ENCODE results near the gene KSR1. TPM values are rescaled to one million over a fixed set of nuclear protein-coding genes. Genes with fewer than 3 reads are reported as not detected.
"Not testable (repeated sequence)": the region's sequence is repeated elsewhere in the genome, so short reads cannot be mapped to it uniquely, and the experiment has no call there.

KSR1 gene
- total and polyA plus RNA-seq, 9 donors: 43.3 to 112 (median 71.6) TPM

GRCh38 chr17:27650836-27651235 lies 194.6 kb downstream of the KSR1 start:
- 78% methylated on average over 11 of the region's 11 CpGs for WGBS (ENCODE audit: insufficient coverage)

GRCh38 chr17:27651411-27652345 lies 195.4 kb downstream of the KSR1 start:
- DNase-seq: peak; percentile 28

More at GRCh38 chr17:27650836-27651235, 194.6 kb downstream of the KSR1 start:
- Histone ChIP-seq H3K4me1 (ENCODE audit: control insufficient read depth, insufficient read depth, low read length) (no peaks in the 10 kb centered on the region), H3K27me3 (ENCODE audit: control insufficient read depth, insufficient read depth, low read length) (no peaks in the 10 kb centered on the region), H3K27ac (ENCODE audit: low read length) (no peak overlapping the region), H3K9me3 (replicated peaks; ENCODE audit: control insufficient read depth, low read depth, low read length) (no peaks in the 10 kb centered on the region), H3K4me3 (ENCODE audit: low read length) (no peak overlapping the region), H3K36me3 (ENCODE audit: control insufficient read depth, insufficient read depth, low read length) (no peaks in the 10 kb centered on the region)
- no peak for DNase-seq

GRCh38 chr17:27653449-27653971 lies 197.3 kb downstream of the KSR1 start:
- H3K36me3 ChIP-seq (ENCODE audit: control insufficient read depth, insufficient read depth, low read length); H3K9me3 ChIP-seq (replicated peaks; ENCODE audit: control insufficient read depth, low read depth, low read length); H3K27ac ChIP-seq (ENCODE audit: low read length); DNase-seq; H3K4me1 ChIP-seq (ENCODE audit: control insufficient read depth, insufficient read depth, low read length); H3K4me3 ChIP-seq (ENCODE audit: low read length); H3K27me3 ChIP-seq (ENCODE audit: control insufficient read depth, insufficient read depth, low read length): not testable (repeated sequence)
- WGBS (ENCODE audit: insufficient coverage): 72% methylated on average over 6 of the region's 9 CpGs

More at GRCh38 chr17:27651411-27652345, 195.4 kb downstream of the KSR1 start:
- Histone ChIP-seq H3K9me3 (replicated peaks; ENCODE audit: control insufficient read depth, low read depth, low read length) (no peaks in the 10 kb centered on the region), H3K27ac (ENCODE audit: low read length) (no peak overlapping the region), H3K4me3 (ENCODE audit: low read length) (no peak overlapping the region), H3K36me3 (ENCODE audit: control insufficient read depth, insufficient read depth, low read length) (no peaks in the 10 kb centered on the region), H3K27me3 (ENCODE audit: control insufficient read depth, insufficient read depth, low read length) (no peaks in the 10 kb centered on the region), H3K4me1 (ENCODE audit: control insufficient read depth, insufficient read depth, low read length) (no peaks in the 10 kb centered on the region)
- WGBS (ENCODE audit: insufficient coverage): 41% methylated on average over 9 of the region's 16 CpGs

- WGBS (ENCODE audit: insufficient coverage): 86% methylated on average over 15 of the region's 15 CpGs
- Histone ChIP-seq H3K36me3 (ENCODE audit: control insufficient read depth, insufficient read depth, low read length) (no peaks in the 10 kb centered on the region), H3K27me3 (ENCODE audit: control insufficient read depth, insufficient read depth, low read length) (no peaks in the 10 kb centered on the region), H3K4me1 (ENCODE audit: control insufficient read depth, insufficient read depth, low read length) (no peaks in the 10 kb centered on the region), H3K9me3 (replicated peaks; ENCODE audit: control insufficient read depth, low read depth, low read length) (no peaks in the 10 kb centered on the region), H3K27ac (ENCODE audit: low read length) (no peak overlapping the region), H3K4me3 (ENCODE audit: low read length) (no peak overlapping the region)
- no peak for DNase-seq
Observed at GRCh38 chr17:27654136-27654535, 197.9 kb downstream of the KSR1 start.

GRCh38 chr17:27654654-27655524 lies 198.6 kb downstream of the KSR1 start:
- Histone ChIP-seq H3K27me3 (ENCODE audit: control insufficient read depth, insufficient read depth, low read length) (no peaks in the 10 kb centered on the region), H3K36me3 (ENCODE audit: control insufficient read depth, insufficient read depth, low read length) (no peaks in the 10 kb centered on the region), H3K4me1 (ENCODE audit: control insufficient read depth, insufficient read depth, low read length) (no peaks in the 10 kb centered on the region), H3K27ac (ENCODE audit: low read length) (no peak overlapping the region), H3K9me3 (replicated peaks; ENCODE audit: control insufficient read depth, low read depth, low read length) (no peaks in the 10 kb centered on the region), H3K4me3 (ENCODE audit: low read length) (no peak overlapping the region)
- 45% methylated on average over 32 of the region's 34 CpGs for WGBS (ENCODE audit: insufficient coverage)
- DNase-seq: peak; percentile 62

- not testable (repeated sequence) for H3K27me3 ChIP-seq (ENCODE audit: control insufficient read depth, insufficient read depth, low read length); H3K27ac ChIP-seq (ENCODE audit: low read length); DNase-seq; H3K36me3 ChIP-seq (ENCODE audit: control insufficient read depth, insufficient read depth, low read length); H3K4me3 ChIP-seq (ENCODE audit: low read length); H3K9me3 ChIP-seq (replicated peaks; ENCODE audit: control insufficient read depth, low read depth, low read length); H3K4me1 ChIP-seq (ENCODE audit: control insufficient read depth, insufficient read depth, low read length)
- 88% methylated on average over 10 of the region's 16 CpGs for WGBS (ENCODE audit: insufficient coverage)
Observed at GRCh38 chr17:27655525-27656111, 199.4 kb downstream of the KSR1 start.

GRCh38 chr17:27656620-27657019 lies 200.4 kb downstream of the KSR1 start:
- WGBS (ENCODE audit: insufficient coverage): 82% methylated on average over 5 of the region's 8 CpGs
- not testable (repeated sequence) for H3K4me3 ChIP-seq (ENCODE audit: low read length); H3K4me1 ChIP-seq (ENCODE audit: control insufficient read depth, insufficient read depth, low read length); H3K27ac ChIP-seq (ENCODE audit: low read length); H3K27me3 ChIP-seq (ENCODE audit: control insufficient read depth, insufficient read depth, low read length); DNase-seq; H3K36me3 ChIP-seq (ENCODE audit: control insufficient read depth, insufficient read depth, low read length); H3K9me3 ChIP-seq (replicated peaks; ENCODE audit: control insufficient read depth, low read depth, low read length)

- Histone ChIP-seq H3K36me3 (ENCODE audit: control insufficient read depth, insufficient read depth, low read length) (no peaks in the 10 kb centered on the region), H3K4me3 (ENCODE audit: low read length) (no peak overlapping the region), H3K9me3 (replicated peaks; ENCODE audit: control insufficient read depth, low read depth, low read length) (no peaks in the 10 kb centered on the region), H3K27ac (ENCODE audit: low read length) (no peak overlapping the region), H3K27me3 (ENCODE audit: control insufficient read depth, insufficient read depth, low read length) (no peaks in the 10 kb centered on the region), H3K4me1 (ENCODE audit: control insufficient read depth, insufficient read depth, low read length) (no peaks in the 10 kb centered on the region)
- no peak for DNase-seq
- no CpG with 5 or more reads among the region's 5 CpGs for WGBS (ENCODE audit: insufficient coverage)
Observed at GRCh38 chr17:27657620-27658019, 201.4 kb downstream of the KSR1 start.

GRCh38 chr17:27659683-27660082 lies 203.4 kb downstream of the KSR1 start:
- no peaks in the 10 kb centered on the region for H3K4me1 ChIP-seq (ENCODE audit: control insufficient read depth, insufficient read depth, low read length)
- no peaks in the 10 kb centered on the region for H3K27me3 ChIP-seq (ENCODE audit: control insufficient read depth, insufficient read depth, low read length)
- H3K4me3 ChIP-seq (ENCODE audit: low read length): no peak overlapping the region
- 100% methylated on average over 1 of the region's 6 CpGs for WGBS (ENCODE audit: insufficient coverage)
- no peaks in the 10 kb centered on the region for H3K36me3 ChIP-seq (ENCODE audit: control insufficient read depth, insufficient read depth, low read length)
- no peak overlapping the region for H3K27ac ChIP-seq (ENCODE audit: low read length)
- DNase-seq: no peak
- no peaks in the 10 kb centered on the region for H3K9me3 ChIP-seq (replicated peaks; ENCODE audit: control insufficient read depth, low read depth, low read length)
